HCT116 (cell line): ENCODE data around the gene TAOK3. TPM values are rescaled to one million over a fixed set of nuclear protein-coding genes. Genes with fewer than 3 reads are reported as not detected.
A peak's percentile ranks its signal among the peaks of the same experiment; 100 is the strongest.

Source experiments
- ATAC-seq: fragments of 200-7000 bp; cut with Tn5 transposase; 2 replicates; pipeline ENCODE4 v1.9.1; 2020; ENCODE audit warnings: mild to moderate bottlenecking, moderate library complexity
- BruUV-seq: library from RNA; stranded (reverse); fragments of 400-500 nt; replicated peaks from 2 replicates; lab custom pipeline; 2021; lab: Mats Ljungman, UMichigan
- CTCF ChIA-PET: fragments of 300-600 bp; sonication (Branson Sonifier 250); formaldehyde crosslinking; loops from one replicate; lab custom pipeline; 2021; ENCODE audit warnings: antibody characterized with exemption; lab: Charles Lee
- POLR2A ChIA-PET: fragments of 300-600, 350-600 bp; sonication (Branson Sonifier 250); formaldehyde crosslinking; loops from one replicate; lab custom pipeline; 2021; ENCODE audit warnings: antibody characterized with exemption; lab: Charles Lee
- RAD21 ChIA-PET, 2 experiments: fragments of 300-600 bp; sonication (Branson Sonifier 250); formaldehyde crosslinking; loops; one replicate each; lab custom pipeline; 2023; ENCODE audit warnings: low total read pairs in 2 of 2; ENCODE audit not compliant: uncharacterized antibody in 2 of 2, unreplicated experiment in 2 of 2, low non-redundant PET in 1 of 2; lab: Charles Lee
- DNase-seq: peaks from one replicate; pipeline ENCODE4 v3.0.0-alpha.2; 2010; ENCODE audit warnings: low read depth, low spot score
- H2AFZ ChIP-seq: fragments of 200-600 bp; shearing (Covaris generic), sonication (generic); 2 replicates; pipeline ENCODE4 v1.6.1; 2017; ENCODE audit warnings: low read depth, mixed run types, mixed read lengths, antibody characterized with exemption, low read length; ENCODE audit not compliant: poor library complexity, severe bottlenecking
- H3K27ac ChIP-seq: 2 replicates; pipeline ENCODE4 v1.5.1; 2012; ENCODE audit warnings: low read depth, low read length
- H3K27me3 ChIP-seq: fragments of 200-600 bp; sonication (generic); 2 replicates; pipeline ENCODE4 v1.6.1; 2016; ENCODE audit warnings: mixed run types, low read length, mixed read lengths; ENCODE audit not compliant: insufficient read depth
- H3K36me3 ChIP-seq, 2 experiments: fragments of 200-500 bp in 1 of 2; fragments of 200-600 bp in 1 of 2; sonication (Bioruptor generic) in 1 of 2; sonication (generic) in 1 of 2; 2 replicates each; pipeline versions ENCODE4 v1.5.1 to v1.6.1; 2014 to 2016; ENCODE audit warnings: low read length in 2 of 2, inconsistent platforms in 1 of 2, mixed read lengths in 1 of 2, mixed run types in 1 of 2; ENCODE audit not compliant: insufficient read depth in 2 of 2, control insufficient read depth in 1 of 2
- H3K4me1 ChIP-seq, 2 experiments: fragments of 200-600 bp in 1 of 2; sonication (generic) in 1 of 2; 2 replicates each; pipeline versions ENCODE4 v1.5.1 to v1.6.1; 2012 to 2017; ENCODE audit warnings: low read length in 2 of 2, inconsistent platforms in 1 of 2, mild to moderate bottlenecking in 1 of 2, mixed read lengths in 1 of 2, mixed run types in 1 of 2, moderate library complexity in 1 of 2; ENCODE audit not compliant: insufficient read depth in 2 of 2, control insufficient read depth in 1 of 2
- H3K4me2 ChIP-seq: fragments of 200-600 bp; sonication (generic); 2 replicates; pipeline ENCODE4 v1.6.1; 2017; ENCODE audit warnings: mixed run types, low read length, mixed read lengths
- H3K4me3 ChIP-seq, 2 experiments: fragments of 200-600 bp in 1 of 2; sonication (generic) in 1 of 2; replicated peaks in 1 of 2; 2 replicates each; pipeline ENCODE4 v1.5.1; 2011 to 2016; ENCODE audit warnings: low read length in 2 of 2, control low read depth in 1 of 2, low read depth in 1 of 2, mild to moderate bottlenecking in 1 of 2, mixed read lengths in 1 of 2, mixed run types in 1 of 2
- H3K79me2 ChIP-seq: fragments of 200-600 bp; sonication (generic); 2 replicates; pipeline ENCODE4 v1.6.1; 2017; ENCODE audit warnings: mild to moderate bottlenecking, mixed run types, low read length, moderate library complexity, mixed read lengths; ENCODE audit not compliant: insufficient read depth
- H3K9ac ChIP-seq: fragments of 200-600 bp; sonication (generic); 2 replicates; pipeline ENCODE4 v1.6.1; 2016; ENCODE audit warnings: low read length, mixed read lengths
- H3K9me2 ChIP-seq: fragments of 200-600 bp; sonication (generic), shearing (Covaris generic); 2 replicates; pipeline ENCODE4 v1.6.1; 2017; ENCODE audit warnings: mixed run types, mild to moderate bottlenecking, moderate library complexity; ENCODE audit not compliant: insufficient read depth
- H3K9me3 ChIP-seq, 2 experiments: fragments of 200-500 bp in 1 of 2; fragments of 200-600 bp in 1 of 2; sonication (Bioruptor generic) in 1 of 2; sonication (generic) in 1 of 2; 2 replicates each; pipeline ENCODE4 v1.6.1; 2014 to 2017; ENCODE audit warnings: low read length in 2 of 2, mixed read lengths in 2 of 2, inconsistent platforms in 1 of 2, low read depth in 1 of 2, mild to moderate bottlenecking in 1 of 2, mixed run types in 1 of 2, moderate library complexity in 1 of 2; ENCODE audit not compliant: control insufficient read depth in 1 of 2, insufficient read depth in 1 of 2
- H4K20me1 ChIP-seq: fragments of 200-600 bp; sonication (generic), shearing (Covaris generic); 2 replicates; pipeline ENCODE4 v1.6.1; 2017; ENCODE audit warnings: mixed run types, mild to moderate bottlenecking, moderate library complexity; ENCODE audit not compliant: insufficient read depth
- MAX ChIP-seq: IDR thresholded peaks from 2 replicates; pipeline ENCODE4 v1.6.1; 2012
- POLR2A ChIP-seq: IDR thresholded peaks from 2 replicates; pipeline ENCODE4 v1.7.0; 2011; ENCODE audit warnings: borderline replicate concordance; ENCODE audit not compliant: insufficient read depth, insufficient read length; ENCODE audit errors: extremely low read depth
- POLR2AphosphoS5 ChIP-seq: IDR thresholded peaks from 2 replicates; pipeline ENCODE4 v1.6.1; 2011; ENCODE audit warnings: mild to moderate bottlenecking, low read depth, low read length, moderate library complexity
- SIN3A ChIP-seq: IDR thresholded peaks from 2 replicates; pipeline ENCODE4 v1.6.1; 2012; ENCODE audit warnings: low read depth
- SP1 ChIP-seq: IDR thresholded peaks from 2 replicates; pipeline ENCODE4 v1.6.1; 2012; ENCODE audit warnings: low read depth
- SRF ChIP-seq: IDR thresholded peaks from 2 replicates; pipeline ENCODE4 v1.6.1; 2012; ENCODE audit warnings: low read depth
- YY1 ChIP-seq: IDR thresholded peaks from 2 replicates; pipeline ENCODE4 v1.6.1; 2011; ENCODE audit warnings: low read length, low read depth, moderate library complexity, mild to moderate bottlenecking; ENCODE audit not compliant: insufficient replicate concordance; ENCODE audit errors: extremely low read depth
- ZFX ChIP-seq: fragments of 450-650 bp; IDR thresholded peaks from 2 replicates; pipeline ENCODE4 v1.6.1; 2017
- ZNF274 ChIP-seq: fragments of 200-500 bp; sonication (Bioruptor generic); IDR thresholded peaks from 2 replicates; pipeline ENCODE4 v1.6.1; 2014; ENCODE audit warnings: mild to moderate bottlenecking, low read depth, low read length, inconsistent platforms
- intact Hi-C: fragments of 100-400 bp; cut with micrococcal nuclease; formaldehyde crosslinking; loops from 2 replicates; pipeline ENCODE4 v1.10.0; 2022
- total RNA-seq: library from RNA; stranded (reverse); gene quantifications from one replicate; pipeline ENCODE4 v1.2.1, GENCODE V29; 2021; ENCODE audit not compliant: unreplicated experiment

TAOK3 gene
- total RNA-seq, 1 experiment from 2014 or later = 10.5 TPM

GRCh38 chr12:118103601-118104382 is 268.9 kb downstream of the TAOK3 start, which contains the start of gene VSIG10:
VSIG10 (minus strand) TSS chr12:118104011; CDS start chr12:118103671, 340 bp downstream.
- Histone ChIP-seq H3K27ac (peak within 1 kb of the TSS; percentile 95), H3K36me3 (no peaks in the 10 kb centered on the region), H3K27me3 (no peaks in the 10 kb centered on the region), H3K9ac (peak within 1 kb of the TSS; percentile 82), H4K20me1 (no peaks in the 10 kb centered on the region), H2AFZ (peak within 1 kb of the TSS; percentile 62), H3K4me3 (peak within 1 kb of the TSS; percentile 79 to 83), H3K79me2 (no peaks in the 10 kb centered on the region), H3K4me1 (peaks cover 28 to 50% of the 10 kb centered on the region in 2 experiments), H3K4me2 (peak within 1 kb of the TSS; percentile 85), H3K9me2 (no peaks in the 10 kb centered on the region), H3K9me3 (no peaks in the 10 kb centered on the region)
- ChIA-PET POLR2A (interaction anchor here (1.0 kb wide), 1 partner anchor 18 kb away, joined by 3 read pairs; no protein-coding TSS in a partner anchor), RAD21 (no interaction called here), CTCF (no interaction called here)
- peak; percentile 60 for TF ChIP-seq YY1
- TF ChIP-seq SP1 = peak; percentile 18; the same call in 1 of the 2 replicates
- peak; percentile 41 for TF ChIP-seq POLR2A
- TF ChIP-seq SIN3A = peak; percentile 87
- no peak for TF ChIP-seq ZNF274
- no peak for TF ChIP-seq SRF
- TF ChIP-seq ZFX = peak; percentile 57; the same call in 1 of the 2 replicates
- 0 out of 2 replicates have a peak, but pooled peaks have one; percentile 37 for TF ChIP-seq MAX
- TF ChIP-seq POLR2AphosphoS5 = peak; percentile 88
- BruUV-seq = no TSS peak
- DNase-seq (no peak), ATAC-seq (peak; percentile 85)
- intact Hi-C loops = loop anchor here (5.0 kb wide), 1 partner anchor 41 kb away; the partner anchor contains the start of gene WSB2
